Mesendoderm (in vitro differentiated cells): ENCODE data around the gene LRRC17.

Experiments
- DNase-seq: peaks from one replicate; pipeline ENCODE4 v3.0.0; 2013
- H2AK5ac ChIP-seq: 2 replicates; pipeline ENCODE4 v1.6.1; 2013; ENCODE audit warnings: low read length, inconsistent platforms
- H2BK120ac ChIP-seq: 2 replicates; pipeline ENCODE4 v1.6.1; 2013; ENCODE audit warnings: low read depth, mild to moderate bottlenecking, low read length, moderate library complexity, mixed read lengths
- H2BK15ac ChIP-seq: replicated peaks from 2 replicates; pipeline ENCODE4 v1.6.1; 2013; ENCODE audit warnings: low read depth, mild to moderate bottlenecking, moderate library complexity
- H2BK5ac ChIP-seq: 2 replicates; pipeline ENCODE4 v1.6.1; 2013; ENCODE audit warnings: low read length, inconsistent platforms
- H3K18ac ChIP-seq: 2 replicates; pipeline ENCODE4 v1.6.1; 2013; ENCODE audit warnings: mild to moderate bottlenecking, low read length, mixed read lengths
- H3K23ac ChIP-seq: one replicate; pipeline ENCODE4 v1.6.1; 2013; ENCODE audit warnings: low read length
- H3K27ac ChIP-seq: 2 replicates; pipeline ENCODE4 v1.5.1; 2013; ENCODE audit warnings: low read depth, mild to moderate bottlenecking, inconsistent platforms, low read length, moderate library complexity
- H3K27me3 ChIP-seq: 2 replicates; pipeline ENCODE4 v1.6.1; 2013; ENCODE audit warnings: low read length, control low read depth, mild to moderate bottlenecking, inconsistent platforms; ENCODE audit not compliant: insufficient read depth, poor library complexity
- H3K36me3 ChIP-seq: 2 replicates; pipeline ENCODE4 v1.6.1; 2013; ENCODE audit warnings: low read length, inconsistent platforms; ENCODE audit not compliant: control insufficient read depth, insufficient read depth
- H3K4ac ChIP-seq: one replicate; pipeline ENCODE4 v1.6.1; 2013; ENCODE audit warnings: low read depth, mild to moderate bottlenecking, low read length, moderate library complexity
- H3K4me1 ChIP-seq: 2 replicates; pipeline ENCODE4 v1.6.1; 2013; ENCODE audit warnings: low read depth, low read length, inconsistent platforms; ENCODE audit not compliant: control insufficient read depth
- H3K4me2 ChIP-seq: 2 replicates; pipeline ENCODE4 v1.6.1; 2013; ENCODE audit warnings: low read length
- H3K4me3 ChIP-seq: 2 replicates; pipeline ENCODE4 v1.5.1; 2013; ENCODE audit warnings: mild to moderate bottlenecking, low read length
- H3K56ac ChIP-seq: one replicate; pipeline ENCODE4 v1.6.1; 2013; ENCODE audit warnings: low read length
- H3K79me1 ChIP-seq: 2 replicates; pipeline ENCODE4 v1.6.1; 2013; ENCODE audit warnings: low read length, inconsistent platforms
- H3K79me2 ChIP-seq: 2 replicates; pipeline ENCODE4 v1.6.1; 2013; ENCODE audit warnings: mild to moderate bottlenecking, low read length; ENCODE audit not compliant: control insufficient read depth, insufficient read depth
- H3K9ac ChIP-seq: 2 replicates; pipeline ENCODE4 v1.6.1; 2013; ENCODE audit warnings: low read length, inconsistent platforms
- H4K5ac ChIP-seq: one replicate; pipeline ENCODE4 v1.6.1; 2013; ENCODE audit warnings: low read length
- H4K8ac ChIP-seq: one replicate; pipeline ENCODE4 v1.6.1; 2013; ENCODE audit warnings: low read depth, mild to moderate bottlenecking, control low read depth, low read length, moderate library complexity
- WGBS: extraction: QIAGEN DNeasy Blood & Tissue Kit; methylation state at CpG from one replicate; pipeline ENCODE4 v1.1.7; 2013; ENCODE audit warnings: low lambda C conversion rate, missing lambda C conversion rate; ENCODE audit not compliant: insufficient coverage; ENCODE audit errors: extremely low coverage; 5-methylcytosine and 5-hydroxymethylcytosine counted together

LRRC17 gene

GRCh38 chr7:102892631-102893278, 20.0 kb upstream of the LRRC17 start:
- Histone ChIP-seq H3K79me1 (no peaks in the 10 kb centered on the region), H4K5ac (no peak overlapping the region), H3K36me3 (no peaks in the 10 kb centered on the region), H3K23ac (no peak overlapping the region), H3K79me2 (no peaks in the 10 kb centered on the region), H3K18ac (no peak overlapping the region), H3K4me2 (no peak overlapping the region), H2BK15ac (no peak overlapping the region), H3K56ac (no peak overlapping the region), H2BK120ac (no peak overlapping the region), H3K27me3 (no peaks in the 10 kb centered on the region), H3K27ac (no peak overlapping the region), H3K4me3 (no peak overlapping the region), H4K8ac (no peak overlapping the region), H3K4me1 (no peaks in the 10 kb centered on the region), H2BK5ac (no peak overlapping the region), H2AK5ac (no peak overlapping the region), H3K9ac (no peak overlapping the region), H3K4ac (no peak overlapping the region)
- DNase-seq, result no peak
- no CpG with 5 or more reads among the region's 1 CpG for WGBS

GRCh38 chr7:102895602-102896001, 17.2 kb upstream of the LRRC17 start:
- no peak overlapping the region for H3K56ac ChIP-seq
- WGBS, result no CpG with 5 or more reads among the region's 3 CpGs
- H3K4me3 ChIP-seq, result no peak overlapping the region
- H3K23ac ChIP-seq, result no peak overlapping the region
- H2BK120ac ChIP-seq, result no peak overlapping the region
- no peaks in the 10 kb centered on the region for H3K27me3 ChIP-seq
- no peak overlapping the region for H3K4me2 ChIP-seq
- no peak overlapping the region for H3K27ac ChIP-seq
- no peaks in the 10 kb centered on the region for H3K36me3 ChIP-seq
- no peak overlapping the region for H3K9ac ChIP-seq
- no peak overlapping the region for H2BK15ac ChIP-seq
- no peak overlapping the region for H3K4ac ChIP-seq
- no peaks in the 10 kb centered on the region for H3K79me1 ChIP-seq
- H4K8ac ChIP-seq, result no peak overlapping the region
- no peaks in the 10 kb centered on the region for H3K4me1 ChIP-seq
- no peak overlapping the region for H3K18ac ChIP-seq
- no peak for DNase-seq
- H2BK5ac ChIP-seq, result no peak overlapping the region
- H4K5ac ChIP-seq, result no peak overlapping the region
- H2AK5ac ChIP-seq, result no peak overlapping the region
- H3K79me2 ChIP-seq, result no peaks in the 10 kb centered on the region

- Histone ChIP-seq H3K18ac (no peak overlapping the region), H3K27me3 (no peaks in the 10 kb centered on the region), H3K4ac (no peak overlapping the region), H3K56ac (no peak overlapping the region), H2AK5ac (no peak overlapping the region), H3K79me2 (no peaks in the 10 kb centered on the region), H3K4me1 (no peaks in the 10 kb centered on the region), H3K79me1 (no peaks in the 10 kb centered on the region), H2BK120ac (no peak overlapping the region), H2BK5ac (no peak overlapping the region), H4K8ac (no peak overlapping the region), H3K36me3 (no peaks in the 10 kb centered on the region), H4K5ac (no peak overlapping the region), H3K9ac (no peak overlapping the region), H3K4me3 (no peak overlapping the region), H3K27ac (no peak overlapping the region), H3K23ac (no peak overlapping the region), H2BK15ac (no peak overlapping the region), H3K4me2 (no peak overlapping the region)
- DNase-seq, result no peak
Observed at GRCh38 chr7:102896585-102896984, 16.2 kb upstream of the LRRC17 start.

- DNase-seq, result no peak
- H2BK15ac ChIP-seq, result no peak overlapping the region
- H2BK5ac ChIP-seq, result no peak overlapping the region
- H2AK5ac ChIP-seq, result no peak overlapping the region
- H3K4me2 ChIP-seq, result no peak overlapping the region
- H3K4me3 ChIP-seq, result no peak overlapping the region
- no peaks in the 10 kb centered on the region for H3K4me1 ChIP-seq
- no peak overlapping the region for H3K23ac ChIP-seq
- no peak overlapping the region for H3K56ac ChIP-seq
- H3K27me3 ChIP-seq, result no peaks in the 10 kb centered on the region
- no peaks in the 10 kb centered on the region for H3K79me1 ChIP-seq
- H3K18ac ChIP-seq, result no peak overlapping the region
- 100% methylated on average over 1 of the region's 2 CpGs for WGBS
- no peak overlapping the region for H4K5ac ChIP-seq
- no peak overlapping the region for H3K27ac ChIP-seq
- no peak overlapping the region for H3K9ac ChIP-seq
- no peak overlapping the region for H3K4ac ChIP-seq
- H2BK120ac ChIP-seq, result no peak overlapping the region
- H3K36me3 ChIP-seq, result no peaks in the 10 kb centered on the region
- H3K79me2 ChIP-seq, result no peaks in the 10 kb centered on the region
- H4K8ac ChIP-seq, result no peak overlapping the region
Observed at GRCh38 chr7:102897211-102897631, 15.6 kb upstream of the LRRC17 start.

- Histone ChIP-seq H4K8ac (no peak overlapping the region), H3K27me3 (no peaks in the 10 kb centered on the region), H3K18ac (no peak overlapping the region), H3K56ac (no peak overlapping the region), H3K23ac (no peak overlapping the region), H3K4me2 (no peak overlapping the region), H3K9ac (no peak overlapping the region), H3K4ac (no peak overlapping the region), H3K79me1 (no peaks in the 10 kb centered on the region), H2BK5ac (no peak overlapping the region), H3K36me3 (no peaks in the 10 kb centered on the region), H2BK120ac (no peak overlapping the region), H4K5ac (no peak overlapping the region), H2BK15ac (no peak overlapping the region), H3K79me2 (no peaks in the 10 kb centered on the region), H2AK5ac (no peak overlapping the region), H3K4me1 (no peaks in the 10 kb centered on the region), H3K27ac (no peak overlapping the region), H3K4me3 (no peak overlapping the region)
- DNase-seq, result no peak
- WGBS, result no CpG with 5 or more reads among the region's 5 CpGs
Observed at GRCh38 chr7:102897856-102898531, 14.8 kb upstream of the LRRC17 start.

- Histone ChIP-seq H3K79me1 (no peaks in the 10 kb centered on the region), H2BK15ac (no peak overlapping the region), H3K56ac (no peak overlapping the region), H3K79me2 (no peaks in the 10 kb centered on the region), H2BK5ac (no peak overlapping the region), H3K23ac (no peak overlapping the region), H3K4ac (no peak overlapping the region), H3K4me3 (no peak overlapping the region), H3K18ac (no peak overlapping the region), H4K8ac (no peak overlapping the region), H3K4me1 (no peaks in the 10 kb centered on the region), H4K5ac (no peak overlapping the region), H2AK5ac (no peak overlapping the region), H3K36me3 (no peaks in the 10 kb centered on the region), H3K9ac (no peak overlapping the region), H3K27me3 (no peaks in the 10 kb centered on the region), H3K27ac (no peak overlapping the region), H2BK120ac (no peak overlapping the region), H3K4me2 (no peak overlapping the region)
- DNase-seq, result no peak
- no CpG with 5 or more reads among the region's 5 CpGs for WGBS
Observed at GRCh38 chr7:102898532-102898859, 14.3 kb upstream of the LRRC17 start.
